HG02678 (cell line): ENCODE measurements around the gene SMARCAD1.
A peak's percentile ranks its signal among the peaks of the same experiment; 100 is the strongest.

Experiments
- ATAC-seq: cut with Tn5 transposase; IDR thresholded peaks from one replicate; pipeline ENCODE4 v1.9.1; 2021; ENCODE audit warnings: mild to moderate bottlenecking, moderate library complexity; ENCODE audit not compliant: unreplicated experiment

SMARCAD1 gene, protein sequence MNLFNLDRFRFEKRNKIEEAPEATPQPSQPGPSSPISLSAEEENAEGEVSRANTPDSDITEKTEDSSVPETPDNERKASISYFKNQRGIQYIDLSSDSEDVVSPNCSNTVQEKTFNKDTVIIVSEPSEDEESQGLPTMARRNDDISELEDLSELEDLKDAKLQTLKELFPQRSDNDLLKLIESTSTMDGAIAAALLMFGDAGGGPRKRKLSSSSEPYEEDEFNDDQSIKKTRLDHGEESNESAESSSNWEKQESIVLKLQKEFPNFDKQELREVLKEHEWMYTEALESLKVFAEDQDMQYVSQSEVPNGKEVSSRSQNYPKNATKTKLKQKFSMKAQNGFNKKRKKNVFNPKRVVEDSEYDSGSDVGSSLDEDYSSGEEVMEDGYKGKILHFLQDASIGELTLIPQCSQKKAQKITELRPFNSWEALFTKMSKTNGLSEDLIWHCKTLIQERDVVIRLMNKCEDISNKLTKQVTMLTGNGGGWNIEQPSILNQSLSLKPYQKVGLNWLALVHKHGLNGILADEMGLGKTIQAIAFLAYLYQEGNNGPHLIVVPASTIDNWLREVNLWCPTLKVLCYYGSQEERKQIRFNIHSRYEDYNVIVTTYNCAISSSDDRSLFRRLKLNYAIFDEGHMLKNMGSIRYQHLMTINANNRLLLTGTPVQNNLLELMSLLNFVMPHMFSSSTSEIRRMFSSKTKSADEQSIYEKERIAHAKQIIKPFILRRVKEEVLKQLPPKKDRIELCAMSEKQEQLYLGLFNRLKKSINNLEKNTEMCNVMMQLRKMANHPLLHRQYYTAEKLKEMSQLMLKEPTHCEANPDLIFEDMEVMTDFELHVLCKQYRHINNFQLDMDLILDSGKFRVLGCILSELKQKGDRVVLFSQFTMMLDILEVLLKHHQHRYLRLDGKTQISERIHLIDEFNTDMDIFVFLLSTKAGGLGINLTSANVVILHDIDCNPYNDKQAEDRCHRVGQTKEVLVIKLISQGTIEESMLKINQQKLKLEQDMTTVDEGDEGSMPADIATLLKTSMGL

GRCh38 chr4:94207469-94208224, at the start of gene SMARCAD1:
TSS of gene SMARCAD1 (plus strand) at chr4:94207865. CDS start at chr4:94208395, 530 bp downstream.
- peak; percentile 93 for ATAC-seq

- ATAC-seq: no peak
Measured at GRCh38 chr4:94158883-94159282, 48.8 kb upstream of the SMARCAD1 start.

DNA sequence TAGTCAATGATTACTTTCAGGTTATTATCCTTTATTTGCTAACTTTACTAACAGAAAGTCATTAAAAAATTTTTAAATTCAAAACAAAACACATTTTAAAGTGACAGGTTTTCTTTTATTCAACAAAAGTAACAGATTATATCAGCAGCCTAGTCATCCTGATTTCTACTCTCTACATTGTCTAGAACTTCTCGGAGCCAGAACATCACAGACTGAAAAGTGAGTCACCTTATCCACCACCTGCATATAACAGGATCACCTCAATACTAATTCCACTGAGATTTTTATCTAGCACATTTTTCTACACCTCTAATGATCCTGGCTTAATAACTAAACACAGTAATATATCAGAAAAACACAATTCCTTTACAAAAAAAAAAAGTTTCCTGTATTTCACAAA, 47.9 kb upstream of the SMARCAD1 start:
- ATAC-seq: no peak

- peak; percentile 51 for ATAC-seq
Measured at GRCh38 chr4:94160774-94161173, 46.9 kb upstream of the SMARCAD1 start.

DNA sequence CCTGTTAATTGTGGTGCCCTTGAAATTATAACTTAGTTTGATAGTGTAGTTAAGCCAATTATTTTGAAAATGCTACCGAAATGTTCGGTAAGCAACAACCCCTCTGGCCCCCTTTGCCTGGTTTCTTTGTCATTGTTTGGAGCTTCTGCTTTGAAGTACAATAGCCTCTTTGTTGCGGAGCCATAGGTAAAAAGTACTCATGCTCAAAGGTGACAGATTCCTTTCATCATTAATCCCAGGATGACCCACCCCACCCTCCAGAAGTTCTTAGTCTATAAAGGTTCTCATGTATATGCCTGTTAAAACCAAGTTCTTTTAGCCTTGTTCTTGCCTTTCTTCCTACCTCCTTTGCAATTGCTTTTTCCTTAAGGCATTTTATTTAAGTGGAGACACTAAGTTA, 42.4 kb upstream of the SMARCAD1 start:
- no peak for ATAC-seq

DNA sequence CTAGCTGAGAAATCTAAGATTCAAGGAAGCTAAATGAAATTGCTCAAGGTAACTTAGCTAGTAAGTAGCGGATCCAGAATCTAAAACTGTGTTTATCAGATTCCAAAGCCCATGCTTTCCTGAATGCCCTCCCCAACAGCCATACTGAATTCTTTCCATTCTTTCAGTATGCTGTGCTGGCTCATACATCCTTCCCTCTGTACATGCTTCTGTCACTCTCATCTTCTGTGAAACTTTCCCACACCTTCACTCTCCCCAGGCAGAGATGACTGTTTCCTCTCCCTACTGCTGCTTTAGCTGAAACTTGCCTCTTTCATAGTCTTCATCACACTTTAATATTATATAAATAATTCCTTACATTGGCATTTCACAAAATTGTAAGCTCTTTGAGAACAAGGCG, 39.3 kb upstream of the SMARCAD1 start:
- no peak for ATAC-seq

DNA sequence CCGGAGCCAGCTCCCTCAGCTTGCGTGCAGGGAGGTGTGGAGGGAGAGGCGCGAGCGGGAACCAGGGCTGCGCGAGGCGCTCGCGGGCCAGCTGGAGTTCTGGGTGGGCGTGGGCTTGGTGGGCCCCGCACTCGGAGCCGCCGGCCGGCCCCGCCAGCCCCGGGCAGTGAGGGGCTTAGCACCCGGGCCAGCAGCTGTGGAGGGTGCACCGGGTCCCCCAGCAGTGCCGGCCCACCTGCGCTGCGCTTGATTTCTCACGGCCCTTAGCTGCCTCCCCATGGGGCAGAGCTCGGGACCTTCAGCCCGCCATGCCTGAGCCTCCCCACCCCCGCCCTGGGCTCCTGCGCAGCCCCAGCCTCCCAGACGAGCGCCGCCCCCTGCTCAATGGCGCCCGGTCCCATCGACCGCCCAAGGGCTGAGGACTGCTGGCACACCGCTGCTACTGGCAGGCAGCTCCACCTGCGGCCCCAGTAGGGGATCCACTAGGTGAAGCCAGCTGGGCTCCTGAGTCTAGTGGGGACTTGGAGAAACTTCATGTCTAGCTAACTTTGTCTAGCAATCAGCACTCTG, 37.8 kb upstream of the SMARCAD1 start:
- ATAC-seq: no peak

GRCh38 chr4:94171616-94172015, 36.0 kb upstream of the SMARCAD1 start:
- no peak for ATAC-seq

DNA sequence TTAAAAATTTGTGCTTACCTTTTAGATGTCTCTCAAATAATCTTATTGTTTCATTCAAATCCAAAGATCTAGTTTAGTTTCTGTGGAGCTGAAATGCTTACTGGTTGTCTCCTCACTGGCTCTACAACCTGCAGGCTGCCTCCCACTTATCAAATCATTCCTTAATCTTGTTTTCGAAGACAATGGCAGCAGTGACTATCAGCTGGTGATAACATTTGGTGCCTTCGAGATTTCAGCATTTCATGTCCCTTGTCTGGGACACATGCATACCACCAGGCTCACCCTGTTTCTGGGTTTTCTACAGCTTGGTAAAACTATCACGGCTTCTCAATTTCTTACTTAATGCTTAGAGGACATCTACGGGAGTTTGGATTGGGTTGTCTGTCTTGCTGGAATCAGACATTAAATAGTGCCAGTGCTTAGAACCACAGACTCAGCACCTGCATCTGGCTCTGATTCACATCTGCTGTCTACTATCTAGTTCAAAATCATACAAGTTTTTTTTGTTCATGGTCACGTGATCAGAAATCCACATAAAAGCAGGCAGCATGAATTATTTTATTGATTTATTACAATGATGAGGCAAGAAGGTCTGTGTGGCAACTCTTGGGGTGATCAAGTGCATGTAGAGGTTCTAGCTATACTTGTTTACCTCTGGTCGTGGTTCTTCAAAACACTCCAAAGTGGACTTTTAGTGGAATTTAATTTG, 32.0 kb upstream of the SMARCAD1 start:
- ATAC-seq: no peak

DNA sequence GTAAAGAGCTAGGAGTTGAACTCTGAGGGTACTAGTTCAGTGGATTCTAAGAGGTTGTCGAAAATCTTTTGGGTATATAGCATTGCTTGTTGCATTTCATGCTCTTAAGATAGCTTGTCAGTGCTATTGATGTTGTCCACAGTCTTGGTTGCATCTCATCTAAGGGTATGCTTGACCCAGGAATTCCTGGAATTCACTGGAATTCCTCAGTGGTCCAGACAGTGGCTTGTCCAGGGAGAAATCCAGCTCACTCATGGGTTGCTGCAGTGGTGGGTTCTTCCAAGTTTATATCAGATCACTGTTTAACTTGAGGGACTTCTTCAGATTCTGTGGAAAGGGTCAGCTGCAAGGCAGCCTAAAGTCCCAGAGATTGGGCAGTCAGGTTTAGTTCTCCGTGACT, 29.8 kb upstream of the SMARCAD1 start:
- no peak for ATAC-seq

DNA sequence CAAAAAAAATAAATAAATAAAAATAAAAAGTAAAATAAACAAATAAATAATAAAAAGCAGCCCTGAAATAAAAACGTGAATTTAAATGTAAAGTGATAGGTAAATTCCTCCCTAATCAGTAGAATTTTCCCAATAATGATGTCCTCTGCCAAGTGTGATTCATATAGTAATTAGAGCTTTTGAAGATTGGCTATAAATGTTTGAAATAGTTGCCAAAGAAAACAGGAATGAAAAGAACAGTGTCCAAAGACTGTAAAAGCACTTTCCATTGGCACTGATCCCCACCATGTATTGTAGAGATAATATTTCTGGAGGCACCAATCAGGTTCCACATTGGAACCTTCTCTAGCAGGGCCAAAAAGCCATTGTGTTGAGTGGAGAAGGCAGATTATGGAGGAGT, 25.9 kb upstream of the SMARCAD1 start:
- ATAC-seq: no peak

DNA sequence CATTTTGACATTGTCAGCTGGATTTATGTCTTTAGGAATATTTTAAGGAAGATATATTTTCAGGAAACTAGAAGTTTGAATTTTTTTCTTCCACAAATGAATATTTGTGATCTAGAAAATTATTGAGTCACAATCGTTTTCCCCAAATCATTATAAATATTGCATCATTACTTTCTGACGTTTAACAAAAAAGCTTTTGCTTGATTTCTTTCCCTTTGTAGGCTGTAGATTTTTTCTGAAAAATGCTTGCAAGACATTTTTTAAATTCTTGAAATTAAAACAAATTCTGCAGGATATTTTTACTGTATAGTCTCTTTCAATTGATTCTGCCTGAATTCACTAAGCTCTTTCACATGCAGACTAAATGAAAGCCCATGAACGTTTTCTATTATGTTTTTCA, 4.9 kb upstream of the SMARCAD1 start:
- no peak for ATAC-seq

- no peak for ATAC-seq
Measured at GRCh38 chr4:94208266-94208665, 601 bp downstream of the SMARCAD1 start.

DNA sequence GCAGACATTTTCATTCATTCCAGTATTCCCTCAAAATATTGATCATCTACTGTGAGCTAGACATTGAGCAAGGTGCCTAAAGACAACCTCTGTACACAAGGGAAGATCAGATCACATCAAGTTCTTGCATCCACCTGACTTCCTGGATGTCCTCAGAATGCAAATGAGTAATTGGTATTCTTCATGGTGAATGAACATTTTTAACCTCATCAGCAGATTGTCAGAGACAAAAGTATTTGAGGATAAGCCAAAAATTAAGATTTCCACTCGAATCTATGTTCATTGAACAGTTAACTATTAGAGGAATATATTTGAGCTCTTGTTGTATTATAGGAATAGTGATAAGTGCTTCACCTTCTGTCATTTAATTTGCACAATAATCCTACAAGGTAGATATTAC, 1.3 kb downstream of the SMARCAD1 start:
- no peak for ATAC-seq

- ATAC-seq: no peak
Measured at GRCh38 chr4:94211861-94212260, 4.2 kb downstream of the SMARCAD1 start.

DNA sequence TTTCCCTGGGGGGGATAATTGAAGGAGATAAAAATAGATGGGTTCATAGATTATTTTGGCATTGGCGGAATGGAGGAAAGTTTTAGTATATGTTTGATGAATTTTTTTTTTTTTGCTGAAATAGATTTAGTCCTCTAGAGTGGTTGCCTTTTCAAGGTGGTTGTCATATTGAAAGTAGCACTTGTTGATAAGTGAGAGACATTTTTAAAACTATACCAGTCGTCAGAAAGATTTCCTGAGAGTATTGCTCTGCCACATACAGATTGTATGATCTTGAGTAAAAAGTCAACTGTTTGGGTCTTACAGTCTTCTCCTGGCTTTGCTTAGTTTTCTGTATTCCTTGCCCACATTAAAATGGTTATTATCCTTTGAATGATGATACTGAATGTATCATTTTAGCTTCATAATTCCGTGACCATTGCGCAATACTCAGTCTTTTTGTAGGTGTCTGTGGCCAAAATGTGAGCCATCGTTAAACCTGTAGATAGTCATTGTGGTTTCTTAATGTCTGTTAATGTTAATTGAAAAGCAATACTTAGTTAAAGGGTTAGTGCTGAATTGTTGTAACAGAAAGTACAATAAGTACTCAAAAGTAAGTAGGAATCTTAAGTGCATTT, 7.1 kb downstream of the SMARCAD1 start:
- ATAC-seq: peak; percentile 44

GRCh38 chr4:94216394-94216793, 8.7 kb downstream of the SMARCAD1 start:
- ATAC-seq: no peak

DNA sequence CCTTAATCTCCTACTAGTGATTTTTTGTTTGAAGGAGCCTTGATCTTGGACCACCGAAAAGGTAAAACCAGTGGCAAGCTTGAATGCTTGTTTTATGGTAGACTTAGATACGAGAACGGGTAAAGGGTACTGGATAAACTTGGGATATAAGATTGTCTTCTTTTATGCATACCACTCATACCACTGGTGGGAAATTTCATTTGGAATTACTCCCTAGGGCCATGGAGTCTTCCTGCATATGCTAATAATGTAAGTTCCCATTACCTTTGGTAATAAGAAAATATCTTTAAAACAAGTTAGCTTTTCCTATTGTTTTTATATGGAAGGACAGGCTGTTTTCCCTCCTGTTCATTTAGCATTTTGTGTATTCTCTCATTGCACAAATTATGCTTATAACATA, 11.7 kb downstream of the SMARCAD1 start:
- no peak for ATAC-seq

- ATAC-seq: no peak
Measured at GRCh38 chr4:94221916-94222315, 14.3 kb downstream of the SMARCAD1 start.

DNA sequence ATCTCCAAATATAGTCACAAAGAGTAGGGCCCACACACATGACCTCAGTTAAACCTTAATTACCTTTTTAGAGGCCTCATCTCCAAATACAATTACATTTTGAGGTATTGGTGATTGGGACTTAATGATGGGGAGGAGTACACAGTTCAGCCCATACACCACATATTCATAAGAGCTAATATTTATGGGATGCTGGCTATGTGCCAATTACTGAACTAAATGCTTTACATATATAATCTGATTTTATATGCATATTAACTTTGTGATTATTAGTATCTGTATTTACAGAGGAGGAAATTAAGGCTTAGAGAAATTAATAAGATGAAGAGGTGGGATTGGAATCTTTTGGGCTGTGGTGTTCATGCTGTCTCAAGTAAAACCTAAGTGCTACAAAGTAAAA, 17.8 kb downstream of the SMARCAD1 start:
- no peak for ATAC-seq
